Ectodermal cell (in vitro differentiated cells): ENCODE measurements around the gene VSIG10L2.

Experiments
- H3K27ac ChIP-seq: 2 replicates; pipeline ENCODE4 v1.7.0; 2013; ENCODE audit warnings: mild to moderate bottlenecking, low read depth, low read length; ENCODE audit not compliant: insufficient read depth, poor library complexity, severe bottlenecking
- H3K27me3 ChIP-seq: 2 replicates; pipeline ENCODE4 v1.7.0; 2013; ENCODE audit warnings: mild to moderate bottlenecking, low read length; ENCODE audit not compliant: insufficient read depth, control insufficient read depth, poor library complexity, severe bottlenecking
- H3K36me3 ChIP-seq: one replicate; pipeline ENCODE4 v1.7.0; 2013; ENCODE audit warnings: low read length; ENCODE audit not compliant: control insufficient read depth, insufficient read depth
- H3K4me1 ChIP-seq: one replicate; pipeline ENCODE4 v1.7.0; 2013; ENCODE audit warnings: low read length; ENCODE audit not compliant: control insufficient read depth, insufficient read depth
- H3K4me3 ChIP-seq: 2 replicates; pipeline ENCODE4 v1.7.0; 2013; ENCODE audit warnings: low read depth, low read length, control low read depth; ENCODE audit not compliant: insufficient read depth
- H3K9me3 ChIP-seq: 2 replicates; pipeline ENCODE4 v1.7.0; 2013; ENCODE audit warnings: mild to moderate bottlenecking, low read length, moderate library complexity; ENCODE audit not compliant: control insufficient read depth
- WGBS, 2 experiments: methylation state at CpG; one replicate each; pipeline ENCODE4 v1.1.7; 2013; ENCODE audit warnings: missing lambda C conversion rate in 2 of 2; 5-methylcytosine and 5-hydroxymethylcytosine counted together

Gene VSIG10L2

GRCh38 chr11:125967515-125967914, 21.7 kb downstream of the VSIG10L2 start:
- Histone ChIP-seq H3K27ac (no peak overlapping the region), H3K27me3 (no peaks in the 10 kb centered on the region), H3K4me3 (no peak overlapping the region), H3K36me3 (peaks cover 42% of the 10 kb centered on the region), H3K4me1 (no peaks in the 10 kb centered on the region), H3K9me3 (peaks cover 3% of the 10 kb centered on the region)
- 90 to 96% methylated on average over 3 to 4 of the region's 4 CpGs for WGBS, 2 experiments

- no peaks in the 10 kb centered on the region for H3K27me3 ChIP-seq
- H3K4me3 ChIP-seq = no peak overlapping the region
- H3K9me3 ChIP-seq = no peaks in the 10 kb centered on the region
- H3K4me1 ChIP-seq = no peaks in the 10 kb centered on the region
- 98 to 100% methylated on average over 7 of the region's 7 CpGs for WGBS, 2 experiments
- H3K36me3 ChIP-seq = peaks cover 36% of the 10 kb centered on the region
- no peak overlapping the region for H3K27ac ChIP-seq
Observed at GRCh38 chr11:125968354-125968753, 22.5 kb downstream of the VSIG10L2 start.

- Histone ChIP-seq H3K4me3 (no peak overlapping the region), H3K36me3 (peaks cover 29% of the 10 kb centered on the region), H3K9me3 (no peaks in the 10 kb centered on the region), H3K4me1 (no peaks in the 10 kb centered on the region), H3K27me3 (no peaks in the 10 kb centered on the region), H3K27ac (no peak overlapping the region)
- WGBS, 2 experiments = 90 to 94% methylated on average over 6 of the region's 6 CpGs
Observed at GRCh38 chr11:125971618-125972017, 25.8 kb downstream of the VSIG10L2 start.

- H3K9me3 ChIP-seq = no peaks in the 10 kb centered on the region
Observed at GRCh38 chr11:125974284-125974683, 28.4 kb downstream of the VSIG10L2 start.

GRCh38 chr11:125975634-125976033, 29.8 kb downstream of the VSIG10L2 start:
- Histone ChIP-seq H3K9me3 (no peaks in the 10 kb centered on the region), H3K27me3 (no peaks in the 10 kb centered on the region), H3K27ac (no peak overlapping the region), H3K4me1 (no peaks in the 10 kb centered on the region), H3K4me3 (no peak overlapping the region), H3K36me3 (peaks cover 41% of the 10 kb centered on the region)
- 91 to 96% methylated on average over 5 to 6 of the region's 6 CpGs for WGBS, 2 experiments

More at GRCh38 chr11:125974284-125974683, 28.4 kb downstream of the VSIG10L2 start:
- H3K27ac ChIP-seq = no peak overlapping the region
- no peak overlapping the region for H3K4me3 ChIP-seq
- peaks cover 43% of the 10 kb centered on the region for H3K36me3 ChIP-seq
- H3K27me3 ChIP-seq = no peaks in the 10 kb centered on the region
- no peaks in the 10 kb centered on the region for H3K4me1 ChIP-seq

- Histone ChIP-seq H3K4me1 (peaks cover 3% of the 10 kb centered on the region), H3K27me3 (no peaks in the 10 kb centered on the region), H3K27ac (no peak overlapping the region), H3K36me3 (peaks cover 42% of the 10 kb centered on the region), H3K9me3 (no peaks in the 10 kb centered on the region), H3K4me3 (no peak overlapping the region)
Observed at GRCh38 chr11:125976156-125976555, 30.3 kb downstream of the VSIG10L2 start.

- WGBS, 2 experiments = 94 to 100% methylated on average over 2 to 3 of the region's 3 CpGs
- H3K27ac ChIP-seq = no peak overlapping the region
- no peaks in the 10 kb centered on the region for H3K27me3 ChIP-seq
- H3K9me3 ChIP-seq = no peaks in the 10 kb centered on the region
- H3K4me1 ChIP-seq = peaks cover 4% of the 10 kb centered on the region
- peaks cover 49% of the 10 kb centered on the region for H3K36me3 ChIP-seq
- no peak overlapping the region for H3K4me3 ChIP-seq
Observed at GRCh38 chr11:125977333-125977732, 31.5 kb downstream of the VSIG10L2 start.

GRCh38 chr11:125978181-125978716, 32.4 kb downstream of the VSIG10L2 start:
- WGBS, 2 experiments = 95 to 99% methylated on average over 5 to 6 of the region's 6 CpGs
- H3K36me3 ChIP-seq = peaks cover 57% of the 10 kb centered on the region
- H3K4me1 ChIP-seq = peaks cover 4% of the 10 kb centered on the region
- H3K9me3 ChIP-seq = no peaks in the 10 kb centered on the region
- H3K27ac ChIP-seq = no peak overlapping the region
- no peak overlapping the region for H3K4me3 ChIP-seq
- H3K27me3 ChIP-seq = no peaks in the 10 kb centered on the region

- H3K27me3 ChIP-seq = no peaks in the 10 kb centered on the region
- H3K9me3 ChIP-seq = no peaks in the 10 kb centered on the region
- H3K4me3 ChIP-seq = no peak overlapping the region
- peaks cover 4% of the 10 kb centered on the region for H3K4me1 ChIP-seq
- no peak overlapping the region for H3K27ac ChIP-seq
- WGBS, 2 experiments = 99 to 100% methylated on average over 1 to 3 of the region's 3 CpGs
- peaks cover 56% of the 10 kb centered on the region for H3K36me3 ChIP-seq
Observed at GRCh38 chr11:125978778-125979407, 33.0 kb downstream of the VSIG10L2 start.

GRCh38 chr11:125979511-125979910, 33.7 kb downstream of the VSIG10L2 start:
- H3K4me1 ChIP-seq = peaks cover 4% of the 10 kb centered on the region
- WGBS, 2 experiments = 78 to 79% methylated on average over 3 of the region's 3 CpGs
- H3K36me3 ChIP-seq = peaks cover 56% of the 10 kb centered on the region
- H3K27ac ChIP-seq = no peak overlapping the region
- no peak overlapping the region for H3K4me3 ChIP-seq
- no peaks in the 10 kb centered on the region for H3K27me3 ChIP-seq
- no peaks in the 10 kb centered on the region for H3K9me3 ChIP-seq
